Stimulated activated memory B cell treated with anti-CD40 and anti-IgM and Interleukin-4, amounts not matched to agents 10 μg/mL and 1 μg/mL and 100 μg/mL, for 72 hours (primary cell): ENCODE data around the gene TFPI.

Experiments used
- ATAC-seq: fragments of 150-1000 bp; cut with Tn5 transposase; 2 replicates; pipeline ENCODE4 v1.10.0; 2021
- H3K27ac Mint-ChIP-seq: one replicate; pipeline ENCODE4 v1.8.0; 2022; ENCODE audit warnings: mild to moderate bottlenecking, mixed read lengths
- H3K27me3 Mint-ChIP-seq: one replicate; pipeline ENCODE4 v1.8.0; 2022; ENCODE audit warnings: mixed read lengths
- H3K36me3 Mint-ChIP-seq: one replicate; pipeline ENCODE4 v1.8.0; 2022; ENCODE audit warnings: mixed read lengths
- H3K4me1 Mint-ChIP-seq: one replicate; pipeline ENCODE4 v1.8.0; 2022; ENCODE audit warnings: mixed read lengths
- H3K4me3 Mint-ChIP-seq: one replicate; pipeline ENCODE4 v1.8.0; 2022; ENCODE audit warnings: mild to moderate bottlenecking, moderate library complexity, mixed read lengths
- H3K9me3 Mint-ChIP-seq: one replicate; pipeline ENCODE4 v1.8.0; 2022; ENCODE audit warnings: mixed read lengths

The TFPI gene

DNA sequence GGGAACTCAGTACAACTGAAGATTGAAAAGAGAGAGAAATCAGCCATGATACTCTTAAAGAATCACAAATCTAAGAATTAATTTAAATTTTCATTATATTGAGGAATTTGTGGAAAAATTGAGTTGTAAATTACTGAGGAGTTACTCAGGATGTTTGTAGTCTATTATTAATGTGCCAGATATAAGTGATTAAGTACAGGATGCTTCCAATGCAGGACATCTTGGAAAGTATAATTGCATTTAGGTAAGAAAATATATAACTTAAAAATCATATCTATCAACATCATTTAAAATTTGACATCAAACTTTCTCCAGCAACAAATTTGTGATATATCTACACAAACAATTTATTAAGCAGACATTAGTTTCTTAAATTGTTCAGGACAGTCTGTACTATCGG lies 107.5 kb downstream of the TFPI start:
- ATAC-seq = no peak
- Mint-ChIP-seq H3K9me3 (no peaks in the 10 kb centered on the region), H3K4me1 (no peaks in the 10 kb centered on the region), H3K27ac (no peak overlapping the region), H3K36me3 (no peaks in the 10 kb centered on the region), H3K4me3 (no peak overlapping the region), H3K27me3 (no peaks in the 10 kb centered on the region)

- no peak overlapping the region for H3K27ac Mint-ChIP-seq
These were observed 109.2 kb downstream of the TFPI start for GRCh38 chr2:187445051-187445450.

GRCh38 chr2:187442778-187443177 lies 111.5 kb downstream of the TFPI start:
- Mint-ChIP-seq H3K27ac (no peak overlapping the region), H3K4me3 (no peak overlapping the region), H3K9me3 (no peaks in the 10 kb centered on the region), H3K4me1 (no peaks in the 10 kb centered on the region), H3K27me3 (no peaks in the 10 kb centered on the region), H3K36me3 (no peaks in the 10 kb centered on the region)
- ATAC-seq = no peak

More at GRCh38 chr2:187445051-187445450, 109.2 kb downstream of the TFPI start:
- Mint-ChIP-seq H3K9me3 (no peaks in the 10 kb centered on the region), H3K4me3 (no peak overlapping the region), H3K4me1 (no peaks in the 10 kb centered on the region), H3K36me3 (no peaks in the 10 kb centered on the region), H3K27me3 (no peaks in the 10 kb centered on the region)
- ATAC-seq = no peak

DNA sequence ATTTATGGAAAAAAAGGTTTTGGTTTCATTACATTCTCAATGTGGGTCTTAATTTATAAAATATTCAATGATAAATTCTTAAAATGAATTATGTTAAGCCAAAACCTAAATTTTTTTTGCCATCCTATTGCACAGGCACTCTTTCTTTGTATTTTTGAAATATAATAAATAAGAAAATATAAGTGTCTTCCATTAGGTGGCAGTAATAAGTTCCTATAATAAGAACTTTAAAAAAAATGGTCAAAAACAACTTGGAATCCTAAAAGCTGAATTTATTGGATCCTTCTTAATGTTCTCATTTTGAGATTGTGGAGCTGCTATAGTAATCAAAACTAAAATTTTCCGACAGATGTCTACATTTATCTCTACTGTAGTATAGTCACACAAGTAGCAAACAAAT lies 111.9 kb downstream of the TFPI start:
- Mint-ChIP-seq H3K36me3 (no peaks in the 10 kb centered on the region), H3K27ac (no peak overlapping the region), H3K9me3 (no peaks in the 10 kb centered on the region), H3K27me3 (no peaks in the 10 kb centered on the region), H3K4me3 (no peak overlapping the region), H3K4me1 (no peaks in the 10 kb centered on the region)
- no peak for ATAC-seq

- Mint-ChIP-seq H3K27me3 (no peaks in the 10 kb centered on the region), H3K36me3 (no peaks in the 10 kb centered on the region), H3K27ac (no peak overlapping the region), H3K4me1 (no peaks in the 10 kb centered on the region), H3K4me3 (no peak overlapping the region), H3K9me3 (no peaks in the 10 kb centered on the region)
- ATAC-seq = no peak
These were observed 114.0 kb downstream of the TFPI start for GRCh38 chr2:187440101-187440675.

- no peak overlapping the region for H3K4me3 Mint-ChIP-seq
- no peaks in the 10 kb centered on the region for H3K36me3 Mint-ChIP-seq
- ATAC-seq = no peak
- H3K27ac Mint-ChIP-seq = no peak overlapping the region
- H3K9me3 Mint-ChIP-seq = no peaks in the 10 kb centered on the region
- H3K27me3 Mint-ChIP-seq = no peaks in the 10 kb centered on the region
- H3K4me1 Mint-ChIP-seq = no peaks in the 10 kb centered on the region
These were observed 115.8 kb downstream of the TFPI start for GRCh38 chr2:187438455-187438854.

DNA sequence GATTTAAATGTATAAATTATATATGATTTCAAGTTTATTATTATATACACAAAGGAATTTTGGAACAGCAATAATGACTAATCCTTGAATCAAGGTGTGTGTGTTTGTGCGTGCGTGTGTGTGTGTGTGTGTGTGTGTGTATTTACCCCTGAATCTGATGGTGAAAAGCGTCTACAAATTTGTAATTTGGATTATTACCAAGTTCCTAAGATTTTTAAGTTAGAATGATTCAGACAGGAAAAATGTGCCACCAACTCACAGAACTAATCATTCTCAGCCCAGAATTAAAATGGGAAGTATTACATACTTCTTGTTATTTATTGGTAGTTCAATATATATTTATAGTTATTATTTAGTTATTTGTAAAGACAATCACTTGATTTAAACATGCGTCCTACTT lies 118.5 kb downstream of the TFPI start:
- H3K27me3 Mint-ChIP-seq = no peaks in the 10 kb centered on the region
- no peak overlapping the region for H3K27ac Mint-ChIP-seq
- peaks cover 3% of the 10 kb centered on the region for H3K9me3 Mint-ChIP-seq
- no peak overlapping the region for H3K4me3 Mint-ChIP-seq
- H3K36me3 Mint-ChIP-seq = no peaks in the 10 kb centered on the region
- H3K4me1 Mint-ChIP-seq = no peaks in the 10 kb centered on the region
- no peak for ATAC-seq

DNA sequence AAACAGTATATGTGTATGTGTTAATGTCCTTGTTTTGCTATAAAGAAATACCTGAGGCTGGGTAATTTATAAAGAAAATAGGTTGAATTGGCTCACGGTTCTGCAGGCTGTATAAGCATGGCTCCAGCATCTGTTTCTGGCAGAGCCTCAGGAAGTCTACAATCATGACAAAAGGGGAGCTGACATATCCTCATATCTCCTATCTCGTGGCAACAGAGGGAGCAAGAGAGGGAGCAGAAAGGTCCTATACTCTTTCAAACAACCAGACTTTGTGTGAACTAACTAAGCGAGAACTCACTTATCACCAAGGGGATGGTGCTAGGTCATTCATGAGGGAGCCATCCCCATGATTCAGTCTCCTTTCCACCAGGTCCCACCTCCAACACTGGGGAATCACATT lies 119.2 kb downstream of the TFPI start:
- Mint-ChIP-seq H3K27ac (no peak overlapping the region), H3K27me3 (no peaks in the 10 kb centered on the region), H3K4me3 (no peak overlapping the region), H3K4me1 (no peaks in the 10 kb centered on the region), H3K9me3 (peaks cover 3% of the 10 kb centered on the region), H3K36me3 (no peaks in the 10 kb centered on the region)
- peak; percentile 66 for ATAC-seq

- no peaks in the 10 kb centered on the region for H3K27me3 Mint-ChIP-seq
- no peaks in the 10 kb centered on the region for H3K4me1 Mint-ChIP-seq
- ATAC-seq = no peak
- no peak overlapping the region for H3K27ac Mint-ChIP-seq
- peaks cover 3% of the 10 kb centered on the region for H3K9me3 Mint-ChIP-seq
- H3K36me3 Mint-ChIP-seq = no peaks in the 10 kb centered on the region
- H3K4me3 Mint-ChIP-seq = no peak overlapping the region
These were observed 119.9 kb downstream of the TFPI start for GRCh38 chr2:187434342-187434785.

DNA sequence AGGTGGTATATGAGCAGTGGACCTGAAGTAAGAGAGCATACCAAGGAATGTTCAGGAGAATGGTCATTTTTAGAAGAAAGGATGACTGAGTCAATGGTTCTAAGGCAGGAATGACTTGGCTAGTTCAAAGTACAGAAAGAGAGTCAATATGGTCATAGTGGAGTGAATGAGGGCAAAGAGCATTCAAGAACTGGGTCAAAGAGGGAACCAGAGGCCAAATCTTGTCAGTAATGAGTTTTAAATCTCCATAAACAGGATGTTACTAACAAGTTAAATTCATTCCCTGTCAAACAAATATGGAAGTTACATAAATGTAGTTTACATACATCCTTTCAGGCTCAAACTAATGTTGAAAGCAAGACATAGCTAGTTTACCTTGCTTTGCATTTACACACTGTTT lies 122.3 kb downstream of the TFPI start:
- no peaks in the 10 kb centered on the region for H3K36me3 Mint-ChIP-seq
- H3K27ac Mint-ChIP-seq = no peak overlapping the region

DNA sequence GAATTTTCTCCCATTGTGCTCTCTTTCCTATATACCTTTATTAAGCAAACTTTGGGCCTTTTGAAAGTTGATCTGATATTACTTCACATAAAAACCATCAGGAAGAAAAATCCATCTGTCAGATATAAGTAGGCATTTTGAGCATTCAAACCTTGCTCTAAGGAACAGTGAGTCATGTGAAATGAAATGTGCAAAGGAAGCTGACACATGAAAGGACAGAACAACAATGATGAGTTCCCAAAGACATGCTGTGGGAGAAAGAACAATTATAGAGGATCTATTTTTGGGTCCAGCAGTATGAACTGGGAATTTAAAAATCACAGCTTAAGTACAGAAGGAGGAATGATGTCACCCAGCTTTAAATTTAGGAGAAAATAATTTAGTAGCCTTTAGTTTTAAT lies 124.2 kb downstream of the TFPI start:
- Mint-ChIP-seq H3K27ac (no peak overlapping the region), H3K4me1 (no peaks in the 10 kb centered on the region), H3K36me3 (no peaks in the 10 kb centered on the region), H3K27me3 (no peaks in the 10 kb centered on the region), H3K4me3 (no peak overlapping the region), H3K9me3 (peaks cover 3% of the 10 kb centered on the region)
- ATAC-seq = no peak

More for the DNA sequence above, 122.3 kb downstream of the TFPI start:
- H3K4me1 Mint-ChIP-seq = no peaks in the 10 kb centered on the region
- H3K4me3 Mint-ChIP-seq = no peak overlapping the region
- peaks cover 3% of the 10 kb centered on the region for H3K9me3 Mint-ChIP-seq
- H3K27me3 Mint-ChIP-seq = no peaks in the 10 kb centered on the region
- no peak for ATAC-seq

- H3K27me3 Mint-ChIP-seq = no peaks in the 10 kb centered on the region
- H3K36me3 Mint-ChIP-seq = no peaks in the 10 kb centered on the region
- no peak for ATAC-seq
- no peaks in the 10 kb centered on the region for H3K9me3 Mint-ChIP-seq
- H3K4me3 Mint-ChIP-seq = no peak overlapping the region
- H3K4me1 Mint-ChIP-seq = no peaks in the 10 kb centered on the region
- no peak overlapping the region for H3K27ac Mint-ChIP-seq
These were observed 130.1 kb downstream of the TFPI start for GRCh38 chr2:187424146-187424545.

DNA sequence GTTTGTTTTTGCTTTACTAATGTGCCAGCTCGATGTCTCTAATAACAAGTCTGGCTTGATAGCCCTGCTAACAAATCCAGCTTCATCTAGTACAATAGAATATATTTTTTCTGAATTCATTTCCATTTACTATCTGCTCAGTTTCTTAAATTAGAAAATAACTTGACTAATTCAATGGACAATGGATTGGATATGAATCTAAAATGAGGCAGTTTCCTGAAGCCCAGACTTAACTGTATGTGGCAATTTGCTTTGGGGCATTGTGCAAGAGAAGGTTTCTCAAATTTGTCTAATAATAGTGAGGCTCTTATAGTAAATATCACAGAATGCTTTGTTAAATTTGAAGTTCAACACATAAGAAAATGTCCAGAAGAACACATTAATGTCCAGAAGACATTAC lies 132.0 kb downstream of the TFPI start:
- no peaks in the 10 kb centered on the region for H3K4me1 Mint-ChIP-seq
- no peaks in the 10 kb centered on the region for H3K27me3 Mint-ChIP-seq
- no peak overlapping the region for H3K4me3 Mint-ChIP-seq
- ATAC-seq = no peak
- no peak overlapping the region for H3K27ac Mint-ChIP-seq
- H3K9me3 Mint-ChIP-seq = no peaks in the 10 kb centered on the region
- no peaks in the 10 kb centered on the region for H3K36me3 Mint-ChIP-seq

DNA sequence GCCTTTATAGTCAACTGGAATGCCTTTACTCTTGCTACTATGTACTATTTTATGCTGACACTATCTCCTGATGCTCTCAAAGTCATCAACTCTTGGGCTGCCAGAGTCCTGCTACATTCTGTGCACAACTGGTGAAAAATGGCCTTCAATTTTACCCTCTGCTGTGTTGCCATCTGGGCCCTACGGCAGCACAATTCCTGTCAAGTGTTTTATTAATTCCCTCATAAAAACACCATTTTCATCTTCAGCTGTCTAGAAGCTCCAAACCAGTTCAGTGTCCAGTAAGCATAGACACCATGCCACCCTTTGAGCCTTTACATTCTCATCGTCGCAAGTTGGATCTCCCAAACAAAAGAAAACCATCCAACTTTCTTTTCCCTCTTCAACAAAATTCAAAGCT lies 132.7 kb downstream of the TFPI start:
- no peaks in the 10 kb centered on the region for H3K9me3 Mint-ChIP-seq
- H3K4me3 Mint-ChIP-seq = no peak overlapping the region
- H3K4me1 Mint-ChIP-seq = no peaks in the 10 kb centered on the region
- no peaks in the 10 kb centered on the region for H3K27me3 Mint-ChIP-seq
- ATAC-seq = no peak
- no peaks in the 10 kb centered on the region for H3K36me3 Mint-ChIP-seq
- no peak overlapping the region for H3K27ac Mint-ChIP-seq

DNA sequence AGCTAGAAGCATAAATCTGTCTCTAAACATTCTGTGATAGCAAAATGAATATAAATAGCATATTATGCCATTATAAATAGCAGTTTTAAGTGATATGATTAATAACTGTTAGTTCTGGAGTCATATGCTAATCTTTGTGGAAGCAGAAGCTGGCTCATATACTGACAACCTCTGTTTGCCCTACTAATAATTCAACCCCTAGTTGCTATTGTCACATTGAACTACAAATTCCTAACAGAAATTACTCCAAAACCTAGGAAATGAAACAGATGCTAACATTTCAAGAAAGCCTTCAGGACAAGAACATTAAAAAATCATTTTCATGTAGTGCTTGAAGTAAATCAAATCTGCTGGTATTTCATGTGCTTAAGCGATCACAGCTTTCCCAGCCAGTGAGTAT lies 134.4 kb downstream of the TFPI start:
- no peaks in the 10 kb centered on the region for H3K4me1 Mint-ChIP-seq
- no peak overlapping the region for H3K4me3 Mint-ChIP-seq
- no peaks in the 10 kb centered on the region for H3K27me3 Mint-ChIP-seq
- no peak for ATAC-seq
- no peaks in the 10 kb centered on the region for H3K9me3 Mint-ChIP-seq
- H3K27ac Mint-ChIP-seq = no peak overlapping the region
- H3K36me3 Mint-ChIP-seq = no peaks in the 10 kb centered on the region

DNA sequence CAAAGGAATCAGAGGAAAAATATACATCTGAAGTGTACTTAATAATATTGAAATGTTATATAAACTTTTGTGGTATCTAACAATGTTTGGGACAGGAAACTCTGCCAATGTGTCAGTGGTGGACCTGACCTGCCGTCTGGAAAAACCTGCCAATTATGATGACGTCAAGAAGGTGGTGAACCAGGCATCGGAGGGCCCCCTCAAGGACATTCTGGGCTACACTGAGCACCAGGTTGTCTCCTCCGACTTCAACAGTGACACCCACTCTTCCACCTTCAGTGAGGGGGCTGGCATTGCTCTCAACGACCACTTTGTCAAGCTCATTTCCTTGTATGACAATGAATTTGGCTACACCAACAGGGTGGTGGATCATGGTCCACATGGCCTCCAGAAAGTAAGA lies 138.8 kb downstream of the TFPI start:
- ATAC-seq = no peak
- Mint-ChIP-seq H3K27ac (no peak overlapping the region), H3K4me1 (no peaks in the 10 kb centered on the region), H3K9me3 (peaks cover 1% of the 10 kb centered on the region), H3K36me3 (no peaks in the 10 kb centered on the region), H3K27me3 (no peaks in the 10 kb centered on the region), H3K4me3 (no peak overlapping the region)
